HG03103 (cell line): ENCODE data around the gene DUSP18.
"Not testable (repeated sequence)": the region's sequence is repeated elsewhere in the genome, so short reads cannot be mapped to it uniquely, and the experiment has no call there.

Experiments used
- ATAC-seq: cut with Tn5 transposase; IDR thresholded peaks from one replicate; pipeline ENCODE4 v1.9.1; 2021; ENCODE audit warnings: low read depth; ENCODE audit not compliant: unreplicated experiment

The DUSP18 gene

DNA sequence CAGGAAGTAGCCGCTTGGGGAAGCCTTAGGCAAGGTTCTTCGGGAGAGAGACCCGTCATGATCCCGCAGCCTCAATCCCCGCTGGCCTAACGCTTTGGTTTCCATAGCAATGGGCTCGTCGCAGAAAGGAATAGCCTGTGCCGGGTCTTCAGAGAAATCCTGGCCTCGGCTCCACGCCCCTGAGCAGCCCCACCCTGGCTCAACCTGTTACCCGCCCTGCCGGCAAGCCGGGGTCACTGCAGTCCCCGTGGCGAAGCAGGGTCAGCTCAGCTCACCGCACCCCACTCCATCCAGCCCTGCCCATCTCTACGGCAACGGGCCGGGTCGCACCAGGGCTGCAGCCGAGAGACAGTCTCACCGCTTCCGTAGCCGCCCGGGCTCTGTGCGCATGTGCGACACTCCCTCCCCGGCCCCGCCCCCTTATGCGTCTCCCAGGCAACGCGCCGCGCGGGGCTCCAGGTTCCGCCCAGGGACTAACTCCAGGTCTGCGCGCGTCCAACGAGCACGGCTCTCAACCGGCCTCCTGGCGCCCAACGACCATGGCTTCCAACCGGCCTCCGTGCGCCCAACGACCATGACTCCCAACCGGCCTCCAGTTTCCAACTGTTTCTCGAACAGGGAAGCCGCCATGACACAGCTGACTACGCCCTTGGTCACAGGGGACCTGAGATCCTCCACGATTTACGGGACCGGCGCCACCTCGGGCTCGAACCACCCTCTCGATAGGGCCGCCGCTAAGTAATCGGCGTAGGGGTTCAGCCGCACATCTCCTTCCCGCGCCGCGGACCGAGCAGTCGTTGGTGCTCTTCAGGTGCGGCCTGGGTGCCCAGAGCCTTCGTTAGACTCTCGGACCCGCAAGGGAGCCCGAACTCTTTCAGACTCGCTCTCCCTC, at the start of gene DUSP18:
DUSP18 (minus strand) TSS at position 382 of the 892 bp plus-strand sequence. CDS start 3,872 bp downstream, outside the sequence.
- no peak for ATAC-seq

DNA sequence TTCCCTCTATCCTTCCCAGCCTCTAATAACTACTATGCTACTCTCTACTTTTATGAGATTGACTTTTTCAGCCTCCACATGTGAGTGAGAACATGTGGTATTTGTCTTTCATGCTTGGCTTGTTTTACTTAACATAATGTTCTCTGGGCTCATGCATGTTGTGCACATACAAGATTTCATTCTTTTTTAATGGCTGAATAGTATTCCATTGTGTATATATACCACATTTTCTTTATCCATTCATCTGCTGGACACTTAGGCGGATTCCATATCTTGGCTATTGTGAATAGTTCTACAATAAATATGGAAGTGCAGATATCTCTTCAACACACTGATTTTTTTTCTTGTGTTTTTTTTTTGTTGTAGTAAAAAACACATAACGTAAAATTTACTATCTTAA, 46.4 kb upstream of the DUSP18 start:
- ATAC-seq, result no peak

DNA sequence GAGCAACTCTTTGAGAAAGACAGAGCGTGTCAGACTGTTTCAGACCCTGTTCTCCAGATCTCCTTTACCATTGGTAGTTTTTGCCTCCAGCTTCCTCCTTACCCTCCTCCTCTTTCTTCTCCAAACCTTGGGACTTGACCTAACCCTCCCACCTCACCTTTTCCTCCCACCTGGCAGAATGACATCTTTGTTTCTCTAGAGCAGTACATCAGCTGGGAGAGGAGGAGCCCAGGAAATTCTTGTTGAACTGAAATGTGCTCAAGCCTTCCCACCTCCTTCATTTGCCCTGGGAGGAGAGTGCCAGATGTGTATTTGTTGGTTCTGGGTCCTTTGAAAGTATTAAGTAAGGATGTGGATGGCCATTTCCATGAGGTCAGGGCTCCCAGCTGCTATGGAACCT, 44.4 kb upstream of the DUSP18 start:
- no peak for ATAC-seq

DNA sequence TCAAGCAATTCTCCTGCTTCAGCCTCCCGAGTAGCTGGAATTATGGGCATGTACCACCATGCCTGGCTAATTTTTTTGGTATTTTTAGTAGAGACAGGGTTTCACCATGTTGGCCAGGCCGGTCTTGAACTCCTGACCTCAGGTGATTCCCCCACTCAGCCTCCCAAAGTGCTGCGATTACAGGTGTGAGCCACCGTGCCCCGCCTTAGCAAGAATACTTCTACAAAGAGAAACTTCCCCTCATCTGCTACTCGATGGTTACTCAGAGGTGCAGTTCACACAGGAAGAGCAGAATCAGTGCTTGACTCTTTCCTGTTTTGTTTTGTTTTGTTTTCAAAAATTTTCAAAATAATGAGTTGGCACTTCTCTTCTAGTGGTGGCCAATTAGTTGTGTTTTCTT, 42.3 kb upstream of the DUSP18 start:
- not testable (repeated sequence) for ATAC-seq

GRCh38 chr22:30705710-30706651, 38.3 kb upstream of the DUSP18 start:
- no peak for ATAC-seq

GRCh38 chr22:30704978-30705377, 37.3 kb upstream of the DUSP18 start:
- ATAC-seq, result no peak

- no peak for ATAC-seq
Observed at GRCh38 chr22:30702856-30703255, 35.2 kb upstream of the DUSP18 start.

- no peak for ATAC-seq
Observed at GRCh38 chr22:30701872-30702271, 34.2 kb upstream of the DUSP18 start.

GRCh38 chr22:30697975-30698374, 30.3 kb upstream of the DUSP18 start:
- no peak for ATAC-seq

- ATAC-seq, result no peak
Observed at GRCh38 chr22:30695871-30696655, 28.4 kb upstream of the DUSP18 start.

DNA sequence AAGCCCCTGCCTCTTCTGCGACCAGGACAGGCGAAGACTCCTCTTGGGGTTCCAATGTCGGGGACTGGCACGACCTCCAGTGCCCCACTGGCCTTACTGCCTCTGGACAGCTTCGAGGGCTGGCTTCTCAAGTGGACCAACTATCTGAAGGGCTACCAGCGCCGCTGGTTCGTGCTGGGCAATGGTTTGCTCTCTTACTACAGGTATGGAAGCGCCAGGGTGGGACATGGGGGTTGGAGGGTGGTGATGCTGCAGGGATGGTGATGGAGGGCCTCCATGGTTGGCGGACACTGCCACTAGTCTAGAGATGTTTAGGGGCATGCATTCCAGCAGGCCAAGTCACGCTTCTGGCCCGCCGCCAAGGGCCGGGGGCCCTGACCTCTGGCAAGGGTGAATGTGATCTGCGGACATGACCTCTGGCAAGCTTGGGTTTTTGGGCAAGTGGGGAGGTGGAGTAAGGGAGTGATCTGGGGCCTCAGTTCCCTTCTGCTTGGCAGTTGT, 27.7 kb upstream of the DUSP18 start:
- no peak for ATAC-seq

DNA sequence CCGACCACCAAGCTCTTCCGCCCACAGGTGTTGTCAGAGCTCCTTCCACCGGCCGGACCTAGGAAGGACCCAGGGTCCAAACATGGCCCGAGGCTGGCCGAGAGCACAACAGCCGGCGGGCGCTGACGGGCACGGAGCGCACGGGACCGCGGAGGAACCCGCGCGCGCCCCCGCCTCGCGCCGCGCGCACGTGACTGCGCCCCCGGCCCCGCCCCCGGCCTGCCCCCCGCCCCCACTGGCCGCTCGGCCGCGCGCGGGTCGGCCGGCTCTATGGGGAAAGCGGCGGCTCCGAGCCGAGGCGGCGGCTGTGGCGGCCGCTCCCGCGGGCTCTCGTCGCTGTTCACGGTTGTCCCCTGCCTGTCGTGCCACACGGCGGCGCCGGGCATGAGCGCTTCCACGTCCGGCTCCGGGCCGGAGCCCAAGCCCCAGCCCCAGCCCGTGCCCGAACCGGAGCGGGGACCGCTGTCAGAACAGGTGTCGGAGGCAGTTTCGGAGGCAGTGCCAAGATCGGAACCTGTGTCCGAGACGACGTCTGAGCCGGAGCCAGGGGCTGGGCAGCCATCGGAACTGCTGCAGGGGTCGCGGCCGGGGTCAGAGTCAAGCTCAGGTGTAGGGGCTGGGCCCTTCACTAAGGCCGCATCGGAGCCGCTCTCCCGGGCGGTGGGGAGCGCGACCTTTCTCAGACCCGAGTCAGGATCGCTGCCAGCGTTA, 27.1 kb upstream of the DUSP18 start, which contains the start of gene OSBP2:
OSBP2 (plus strand) TSS at position 235 of the 711 bp plus-strand sequence; CDS start at position 271, 36 bp downstream.
- no peak for ATAC-seq

DNA sequence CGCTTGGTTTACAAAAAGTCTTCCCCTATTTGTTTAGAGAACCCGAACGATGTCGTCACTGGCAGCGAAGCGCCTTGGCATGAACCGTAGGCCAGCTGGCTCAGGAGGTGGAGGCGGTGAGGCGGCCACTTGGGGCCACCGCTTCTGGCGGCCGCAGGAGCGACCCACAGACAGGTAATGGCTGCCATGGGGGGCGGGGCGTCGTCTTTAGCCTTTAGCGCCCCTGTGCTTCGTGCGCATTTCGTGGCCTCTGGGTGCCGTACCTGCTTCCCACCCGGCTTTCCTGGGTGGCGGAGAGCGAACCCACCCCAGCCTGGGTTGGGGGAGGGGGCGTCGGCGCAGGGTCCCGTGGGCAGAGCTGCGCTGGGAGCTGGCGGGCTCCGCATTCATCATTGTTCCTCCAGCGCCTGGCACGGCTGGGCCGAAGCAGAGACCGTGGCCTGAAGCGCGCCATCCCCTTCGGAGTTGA, 26.5 kb upstream of the DUSP18 start:
- ATAC-seq, result no peak

GRCh38 chr22:30691204-30691603, 23.5 kb upstream of the DUSP18 start:
- ATAC-seq, result no peak

- ATAC-seq, result no peak
Observed at GRCh38 chr22:30689622-30690021, 21.9 kb upstream of the DUSP18 start.

DNA sequence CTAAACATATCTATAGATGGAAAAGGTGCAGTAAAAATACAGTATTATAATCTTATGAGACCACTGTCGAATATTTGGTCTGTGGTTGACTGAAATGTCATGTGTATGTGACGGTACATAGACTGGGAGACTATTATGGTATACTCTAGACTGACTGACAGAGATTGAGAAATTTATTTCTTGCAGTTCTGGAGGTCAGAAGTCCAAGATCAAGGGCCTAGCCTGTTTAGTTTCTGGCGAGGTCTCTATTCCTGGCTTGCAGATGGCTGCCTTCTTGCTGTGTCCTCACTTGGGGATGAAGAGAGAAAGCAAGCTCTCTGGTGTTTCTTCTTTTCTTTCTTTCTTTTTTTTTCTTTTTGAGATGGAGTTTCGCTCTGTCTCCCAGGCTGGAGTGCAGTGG, 19.7 kb upstream of the DUSP18 start:
- ATAC-seq, result no peak

- ATAC-seq, result no peak
Observed at GRCh38 chr22:30685178-30685577, 17.5 kb upstream of the DUSP18 start.

- ATAC-seq, result no peak
Observed at GRCh38 chr22:30681831-30682230, 14.2 kb upstream of the DUSP18 start.

GRCh38 chr22:30680991-30681770, 13.5 kb upstream of the DUSP18 start:
- ATAC-seq, result no peak
